NCI-H2196 (cell line): ENCODE results near the gene CYFIP2.

Experiments used
- DNase-seq: peaks from one replicate; lab custom pipeline; 2025; ENCODE audit not compliant: unreplicated experiment; lab: John Stamatoyannopoulos, UW

CYFIP2 gene

DNA sequence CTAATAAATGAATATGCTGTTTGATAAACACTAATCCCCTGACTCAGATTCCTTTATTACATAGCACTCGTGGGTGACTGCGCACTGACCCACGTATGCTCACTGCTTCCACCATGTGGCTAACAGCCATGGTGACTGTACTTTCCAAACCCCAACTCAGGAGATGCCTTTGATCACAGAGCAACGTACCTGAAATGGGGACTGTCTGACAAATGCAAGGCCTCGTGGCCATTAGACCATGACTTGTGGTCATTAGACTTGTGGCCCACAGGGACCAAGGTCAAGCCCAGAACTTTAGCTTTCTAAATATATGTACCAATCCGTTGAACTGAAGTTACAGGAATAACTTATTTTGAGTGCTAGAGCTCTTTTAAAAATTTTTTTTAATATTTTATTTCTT, 46.6 kb downstream of the CYFIP2 start:
- peak; percentile 55 for DNase-seq

DNA sequence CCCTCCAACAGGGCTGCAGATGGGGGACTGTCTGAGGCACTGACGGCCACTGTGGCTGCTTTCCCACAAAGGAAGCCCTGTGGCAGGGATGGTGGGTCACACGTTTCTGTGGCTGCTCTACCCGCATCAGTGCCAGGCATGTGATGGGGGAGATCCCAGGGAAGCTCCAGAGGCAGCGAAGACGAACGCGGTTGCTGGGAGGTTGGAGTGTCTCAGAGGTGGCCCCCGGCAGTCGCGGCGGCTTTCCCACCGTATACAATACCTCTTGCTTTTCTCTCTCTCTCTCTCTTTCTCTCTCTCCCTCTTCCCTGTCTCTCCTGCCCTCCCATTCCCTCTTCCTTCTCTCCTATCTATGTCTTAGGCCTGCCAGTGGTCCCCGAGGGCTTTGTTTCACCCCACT, 56.7 kb downstream of the CYFIP2 start:
- DNase-seq: no peak

DNA sequence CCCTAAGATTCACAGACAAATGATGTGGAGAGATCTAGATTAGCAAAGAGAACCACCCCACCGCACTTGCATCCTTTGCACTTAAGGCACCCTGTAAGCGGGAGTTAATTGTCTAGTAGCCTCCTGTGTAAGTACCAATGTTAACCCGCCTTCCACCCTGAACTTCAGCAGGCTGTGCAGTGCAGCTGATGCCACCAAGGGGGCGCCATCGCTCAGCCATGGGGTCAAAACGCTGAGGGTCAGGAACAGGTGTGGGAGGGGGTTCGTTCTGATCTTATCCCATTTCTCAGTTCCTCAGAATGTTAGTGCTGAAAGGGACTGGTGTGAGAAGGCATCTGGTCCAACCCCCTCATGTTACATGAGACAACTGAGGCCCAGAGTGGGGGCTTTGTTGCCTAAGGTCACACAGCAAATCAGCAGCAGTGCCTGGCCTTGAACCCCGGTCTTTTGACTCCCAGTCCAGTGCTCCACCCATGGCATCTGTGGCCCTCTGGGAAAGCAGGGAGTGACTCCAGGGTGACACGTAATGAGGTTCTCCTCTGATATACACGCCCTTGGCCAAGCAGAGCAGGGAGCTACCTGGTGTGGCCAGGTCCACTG, 57.3 kb downstream of the CYFIP2 start:
- DNase-seq: no peak

DNA sequence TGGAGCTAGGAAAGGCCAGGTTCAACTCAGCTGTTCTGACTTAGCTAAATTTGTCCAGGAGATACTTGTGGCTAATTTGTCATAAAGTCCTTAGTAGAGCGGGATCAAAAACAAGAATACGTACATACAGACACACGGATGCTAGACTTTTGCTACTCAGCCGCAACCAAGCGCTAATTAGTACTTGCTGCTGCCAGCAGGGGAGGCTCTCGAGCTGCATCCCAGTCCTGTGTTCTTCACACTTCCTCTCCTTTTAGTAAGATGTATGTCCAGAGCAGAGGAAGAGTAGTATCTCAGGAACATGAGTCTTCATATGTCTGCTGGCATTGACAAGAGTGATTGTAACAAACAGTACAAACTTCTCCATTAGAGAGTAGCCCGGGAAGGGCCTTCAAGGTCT, 58.3 kb downstream of the CYFIP2 start:
- no peak for DNase-seq

DNA sequence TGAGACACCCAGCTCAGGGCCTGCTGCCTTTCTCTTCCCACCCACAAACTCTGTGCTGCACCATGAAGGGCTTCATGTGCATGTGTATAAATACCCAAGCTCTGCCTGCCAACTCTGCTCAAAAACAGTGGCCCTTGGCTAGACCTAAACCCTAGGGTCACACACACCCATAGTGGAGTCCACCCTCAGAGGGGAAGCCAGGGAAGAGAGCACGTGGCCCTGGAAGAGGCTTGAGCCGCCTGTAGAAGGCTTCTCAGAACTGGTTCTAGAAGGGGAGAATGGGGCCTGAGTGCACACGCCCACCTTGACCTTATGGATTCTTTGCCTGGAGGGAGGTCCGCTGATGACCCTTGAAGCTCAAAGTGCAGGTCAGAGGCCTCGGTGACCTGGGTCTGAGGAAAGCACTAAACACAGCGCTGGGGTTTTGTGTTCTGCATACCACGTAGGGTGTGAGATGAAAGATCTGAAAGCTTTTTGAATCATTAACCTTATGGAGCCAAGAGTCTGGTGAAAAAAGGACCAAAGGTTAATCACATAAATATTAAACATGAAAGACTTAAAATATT, 60.6 kb downstream of the CYFIP2 start:
- no peak for DNase-seq

DNA sequence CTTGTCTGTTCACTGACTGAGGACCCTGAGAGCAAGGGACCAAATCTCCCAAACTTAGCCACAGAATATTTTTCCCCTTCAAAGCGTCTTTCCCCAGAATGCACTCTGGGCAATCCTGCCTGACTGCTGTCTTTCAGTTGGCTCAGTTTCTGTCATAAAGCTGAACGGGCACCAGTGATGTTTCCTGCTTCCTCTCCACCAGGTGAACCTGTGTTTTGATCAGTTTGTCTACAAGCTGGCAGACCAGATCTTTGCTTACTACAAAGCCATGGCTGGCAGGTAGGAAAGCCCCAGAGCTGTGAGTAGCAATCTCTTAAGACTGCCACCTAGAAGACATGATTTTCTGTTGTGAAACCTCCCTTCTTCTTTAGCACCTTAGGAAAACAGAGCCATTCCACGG, 61.8 kb downstream of the CYFIP2 start:
- no peak for DNase-seq

DNA sequence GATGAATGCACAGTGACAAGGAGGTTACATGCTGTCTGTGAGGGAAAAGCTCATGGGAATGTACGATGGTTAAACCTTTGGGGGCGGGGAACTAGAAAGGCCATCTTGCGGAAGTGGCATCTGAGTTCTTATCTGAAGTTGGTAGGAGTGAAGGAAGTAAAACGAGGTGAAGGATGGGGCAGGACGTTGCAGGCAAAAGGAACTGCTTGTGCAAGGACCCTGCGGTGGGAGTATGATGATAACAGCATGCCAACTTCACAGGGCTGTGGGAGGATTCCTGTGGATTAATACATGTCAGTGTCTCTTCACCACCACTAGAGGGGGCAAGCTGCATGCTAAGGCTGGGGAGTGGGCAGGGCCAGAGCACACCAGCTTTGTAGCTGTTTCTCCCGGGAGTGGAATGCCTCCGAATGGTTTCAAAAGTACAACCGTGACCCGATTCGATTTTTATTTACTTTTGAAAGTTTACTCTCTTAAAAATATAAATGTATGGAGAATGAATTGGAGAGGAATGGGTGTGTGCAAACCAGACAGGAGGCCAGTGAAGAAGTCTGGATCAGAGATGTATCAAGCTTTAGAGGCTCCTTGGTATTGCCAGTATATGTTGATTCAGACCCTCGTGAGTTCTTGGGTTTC, 62.5 kb downstream of the CYFIP2 start:
- DNase-seq: peak; percentile 74

DNA sequence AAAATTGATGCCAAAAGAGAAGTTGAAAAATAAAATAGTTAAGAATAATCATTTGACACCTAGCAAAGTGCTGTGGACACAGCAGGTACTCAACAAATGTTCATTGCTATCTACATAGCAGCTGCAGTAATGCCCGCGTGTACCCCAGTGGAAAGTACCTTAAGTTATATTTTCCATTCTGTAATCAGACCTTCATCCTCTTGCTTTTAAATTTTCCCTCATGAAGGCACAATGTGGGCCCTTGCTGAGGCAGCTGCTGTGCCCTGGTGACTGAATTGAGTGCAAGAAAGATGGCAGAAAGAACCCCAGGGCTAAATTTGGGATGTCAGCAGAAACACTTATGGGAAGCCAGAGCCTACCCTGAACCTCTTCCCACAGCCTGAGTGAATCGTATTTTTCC, 65.9 kb downstream of the CYFIP2 start:
- no peak for DNase-seq

DNA sequence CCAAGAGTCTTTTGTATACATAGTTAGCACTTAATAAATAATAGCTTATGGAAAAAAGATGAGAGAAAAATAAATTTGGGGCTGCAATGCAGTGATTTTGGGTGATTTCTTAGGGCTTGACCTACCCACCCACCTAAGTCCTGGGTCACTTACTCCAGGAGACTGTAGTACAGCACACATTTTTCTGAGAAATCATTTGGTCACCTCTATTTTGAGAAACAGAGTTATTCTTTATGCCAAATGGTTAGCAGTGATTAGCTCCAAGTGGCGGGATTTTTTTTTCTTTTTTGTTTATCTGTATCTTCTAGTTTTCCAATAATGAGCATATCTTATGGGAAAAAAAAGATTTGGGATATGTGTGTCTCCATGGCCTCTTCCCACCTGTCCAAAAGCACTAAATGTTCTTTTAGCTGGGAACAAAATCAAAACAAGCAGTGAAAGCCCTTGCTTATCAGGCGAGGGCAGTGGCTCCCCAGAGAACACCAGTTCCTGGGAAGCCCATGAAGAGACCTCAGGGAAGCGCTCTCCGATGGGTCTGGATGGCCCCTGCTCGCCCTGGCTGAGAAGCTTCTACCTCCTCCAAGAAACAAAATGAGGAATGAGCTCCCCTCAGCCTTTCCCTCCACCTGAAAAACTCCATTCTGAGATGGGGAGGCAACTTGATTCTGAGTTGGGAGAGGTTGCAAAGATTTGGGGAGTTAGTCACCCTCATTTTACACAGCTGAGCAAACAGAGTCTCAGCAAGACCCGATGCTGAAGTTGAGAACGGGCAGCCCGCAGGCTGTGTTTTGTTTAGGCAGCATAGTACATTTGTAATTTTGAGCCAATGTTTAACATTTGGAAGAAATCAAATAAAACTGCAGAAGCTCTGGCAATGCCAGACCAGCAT, 69.9 kb downstream of the CYFIP2 start:
- no peak for DNase-seq

DNA sequence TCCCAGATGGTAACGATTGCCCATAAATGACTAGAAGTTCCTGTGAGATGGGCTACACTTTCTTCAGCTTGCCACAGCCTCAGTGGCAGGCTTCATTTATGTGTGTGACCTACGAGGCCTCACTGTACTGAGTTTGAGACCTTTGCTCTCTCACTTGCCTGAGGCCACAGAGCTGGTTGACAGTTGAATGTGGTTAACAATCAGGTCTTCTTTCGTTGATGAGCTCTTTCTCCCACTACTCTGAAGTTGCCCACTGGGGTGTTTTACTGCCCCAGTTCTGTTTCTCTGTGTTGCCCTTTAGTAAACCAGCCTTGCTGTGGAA, 70.5 kb downstream of the CYFIP2 start:
- no peak for DNase-seq

DNA sequence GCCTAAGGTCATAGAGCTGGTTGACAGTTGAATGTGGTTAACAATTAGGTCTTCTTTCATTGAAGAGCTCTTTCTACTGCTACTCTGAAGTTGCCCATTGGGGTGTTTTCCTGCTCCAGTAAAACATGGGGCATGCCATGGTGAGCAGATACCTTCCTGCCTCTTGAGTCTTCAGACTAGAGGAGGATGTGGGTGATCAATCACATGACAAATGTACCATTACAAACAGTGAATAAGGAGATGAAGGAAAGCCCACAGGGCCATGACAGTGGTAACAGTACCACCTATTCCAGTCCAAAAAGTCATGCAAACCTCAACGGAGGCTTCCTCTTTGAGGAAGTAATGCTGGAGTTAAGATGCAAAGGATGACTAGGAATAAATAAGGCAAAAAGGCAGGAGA, 73.5 kb downstream of the CYFIP2 start:
- DNase-seq: no peak

DNA sequence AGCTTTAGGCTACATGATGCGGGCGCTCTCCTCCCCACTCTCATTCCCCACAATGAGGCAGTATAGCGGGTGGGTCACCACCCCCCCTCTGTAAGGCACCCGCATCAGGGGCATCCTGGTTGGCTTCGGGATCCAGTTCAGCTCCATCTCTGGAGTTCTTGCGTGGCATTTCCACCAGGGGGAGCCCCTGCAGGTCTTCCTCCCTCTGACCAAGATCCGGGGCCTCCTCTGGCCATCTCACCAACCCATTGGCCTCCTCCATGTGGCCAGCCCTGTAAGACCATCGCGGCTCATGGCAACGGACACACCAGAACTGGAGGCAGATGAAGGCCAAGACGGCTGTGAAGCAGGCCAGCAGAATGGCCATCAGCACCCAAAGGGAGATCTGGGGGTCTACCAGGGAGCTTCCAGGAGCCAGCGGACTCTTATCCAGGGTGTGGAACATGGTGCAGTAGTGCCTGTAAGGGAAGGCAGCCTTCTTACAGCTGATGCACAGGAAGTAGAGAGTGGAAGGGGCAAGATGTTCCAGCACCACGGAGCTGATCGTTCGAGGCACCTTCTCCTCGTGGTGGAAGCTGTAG, 77.0 kb downstream of the CYFIP2 start:
- DNase-seq: peak; percentile 22

DNA sequence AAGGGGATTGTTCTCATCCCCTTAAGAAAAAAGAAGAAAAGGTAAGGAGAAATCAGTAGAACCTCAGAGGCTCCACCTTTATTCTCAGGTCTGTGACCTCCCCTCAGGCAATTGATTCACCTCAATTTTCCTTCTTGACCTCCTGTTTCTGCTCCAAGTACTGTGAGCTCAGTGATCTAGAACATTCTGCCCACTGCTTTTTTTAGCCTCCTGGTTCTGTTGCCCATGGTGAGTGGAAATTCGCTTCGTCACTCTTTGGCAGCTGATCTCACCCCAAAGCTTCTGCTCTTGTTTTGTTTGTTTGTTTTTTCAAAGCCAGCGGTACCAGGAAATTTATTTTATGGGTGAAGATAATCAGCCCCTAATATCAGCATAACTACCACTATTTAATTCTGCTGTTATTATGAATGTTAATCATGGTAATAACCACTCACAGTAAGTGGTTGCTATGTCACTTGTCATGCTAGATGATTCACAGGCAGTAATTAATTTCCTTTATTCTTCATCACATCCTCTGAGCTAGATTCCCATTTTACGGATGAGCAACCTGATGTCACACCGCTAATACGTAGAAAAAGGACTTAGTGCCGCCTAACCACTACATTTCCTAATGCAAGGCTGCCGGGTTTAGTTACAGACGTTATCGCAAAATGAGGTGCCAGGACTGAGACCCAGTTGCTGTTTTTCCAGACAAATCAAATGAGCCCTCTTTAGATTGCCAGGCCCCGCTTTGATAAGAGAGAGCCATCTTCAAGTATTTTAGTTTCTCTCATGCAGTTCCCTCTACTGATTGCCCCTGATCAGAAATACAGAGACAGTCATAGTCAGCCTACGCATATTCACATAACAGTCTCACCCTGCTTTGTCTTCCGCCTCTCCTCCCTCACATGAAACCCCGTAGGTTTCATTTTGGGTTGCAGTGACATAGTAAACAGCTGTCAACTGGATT, 78.2 kb downstream of the CYFIP2 start:
- no peak for DNase-seq

DNA sequence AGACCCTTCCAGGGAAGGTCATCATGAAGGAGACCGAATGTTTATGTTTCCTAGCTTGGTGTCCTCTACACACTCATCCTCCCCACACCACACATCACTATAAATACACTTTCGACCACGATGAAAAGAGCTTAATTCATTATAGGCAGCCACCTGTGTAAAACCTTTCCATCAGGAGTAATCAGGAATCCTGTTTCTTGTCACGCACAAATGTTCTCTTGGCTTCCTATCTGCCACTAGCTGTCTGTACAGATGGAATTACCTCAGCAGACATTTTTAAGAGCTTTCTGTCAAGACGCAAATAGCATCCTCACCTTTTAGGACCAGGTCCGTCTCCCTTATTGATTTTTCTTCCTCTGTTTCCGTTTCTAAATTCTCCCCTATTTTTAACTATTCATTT, 79.1 kb downstream of the CYFIP2 start:
- DNase-seq: no peak

DNA sequence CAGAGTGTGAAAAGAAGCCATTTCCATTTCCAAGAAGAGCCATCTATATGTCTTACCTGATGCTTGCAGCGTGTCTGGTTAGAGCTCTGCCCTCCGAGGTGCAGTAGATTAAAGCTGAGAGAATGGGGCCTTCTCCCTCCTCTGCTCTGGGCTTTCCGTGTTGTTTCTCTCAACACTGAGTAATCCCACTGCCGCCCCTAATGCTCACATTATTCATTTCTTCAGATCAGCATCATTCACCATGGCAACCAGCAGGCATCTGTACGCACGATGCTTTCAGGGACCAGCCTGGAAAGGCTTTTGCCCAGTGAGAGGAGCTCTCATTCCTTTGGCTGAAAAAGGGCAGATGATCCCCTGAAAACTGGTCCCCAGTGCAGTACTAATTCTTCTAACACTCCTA, 79.6 kb downstream of the CYFIP2 start:
- DNase-seq: no peak

DNA sequence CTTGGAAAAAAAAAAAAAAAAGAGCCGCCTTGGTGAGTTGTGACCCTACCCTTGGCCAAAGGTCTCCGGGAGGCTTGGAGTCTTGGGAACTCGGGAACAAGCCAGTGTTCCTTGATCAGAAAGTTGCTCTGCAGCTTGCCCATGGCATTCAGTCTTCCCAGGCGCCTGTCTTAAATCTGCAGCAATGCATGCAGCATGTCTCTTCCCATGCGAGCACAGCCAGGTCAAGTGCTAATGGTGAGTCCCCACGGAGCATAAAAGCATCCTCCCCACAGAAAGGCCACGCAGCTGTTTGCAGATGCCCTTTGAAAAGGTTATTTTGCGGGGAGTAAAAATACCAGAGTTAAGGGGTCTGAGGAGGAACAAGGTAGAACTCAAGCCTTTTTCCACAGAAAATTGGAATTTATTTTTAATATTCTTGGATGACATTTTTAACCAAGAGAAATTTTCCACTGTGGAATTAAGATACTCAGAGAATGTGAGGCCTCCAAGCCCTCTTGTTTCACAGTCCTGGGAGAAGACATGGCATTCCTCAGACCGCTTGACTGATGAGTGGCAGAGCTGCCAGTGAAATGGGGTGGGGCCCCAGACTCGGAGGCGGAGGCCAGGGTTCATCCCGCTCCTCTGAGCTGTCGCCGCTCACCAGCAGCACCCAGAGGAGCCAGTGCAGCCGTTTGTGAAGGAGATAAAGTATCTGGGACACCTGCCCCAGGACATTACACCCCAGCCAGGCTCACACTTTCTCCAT, 81.6 kb downstream of the CYFIP2 start:
- DNase-seq: no peak

DNA sequence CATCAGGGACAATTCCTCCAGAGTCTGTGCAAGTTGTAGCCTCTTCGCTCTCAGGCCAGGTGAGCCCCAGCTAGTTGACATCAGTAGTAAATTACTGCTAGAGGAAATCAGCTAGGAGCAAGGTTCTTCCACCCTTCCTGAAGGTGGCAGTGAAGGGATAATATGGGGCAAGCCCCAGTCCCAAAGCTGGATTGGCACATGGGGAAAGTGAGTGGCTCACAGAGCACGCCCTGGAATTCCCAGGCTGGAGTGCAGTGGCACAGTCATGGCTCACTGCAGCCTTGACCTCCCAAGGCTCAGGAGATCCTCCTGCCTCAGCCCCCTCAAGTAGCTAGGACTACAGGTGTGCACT, 82.1 kb downstream of the CYFIP2 start:
- DNase-seq: no peak

DNA sequence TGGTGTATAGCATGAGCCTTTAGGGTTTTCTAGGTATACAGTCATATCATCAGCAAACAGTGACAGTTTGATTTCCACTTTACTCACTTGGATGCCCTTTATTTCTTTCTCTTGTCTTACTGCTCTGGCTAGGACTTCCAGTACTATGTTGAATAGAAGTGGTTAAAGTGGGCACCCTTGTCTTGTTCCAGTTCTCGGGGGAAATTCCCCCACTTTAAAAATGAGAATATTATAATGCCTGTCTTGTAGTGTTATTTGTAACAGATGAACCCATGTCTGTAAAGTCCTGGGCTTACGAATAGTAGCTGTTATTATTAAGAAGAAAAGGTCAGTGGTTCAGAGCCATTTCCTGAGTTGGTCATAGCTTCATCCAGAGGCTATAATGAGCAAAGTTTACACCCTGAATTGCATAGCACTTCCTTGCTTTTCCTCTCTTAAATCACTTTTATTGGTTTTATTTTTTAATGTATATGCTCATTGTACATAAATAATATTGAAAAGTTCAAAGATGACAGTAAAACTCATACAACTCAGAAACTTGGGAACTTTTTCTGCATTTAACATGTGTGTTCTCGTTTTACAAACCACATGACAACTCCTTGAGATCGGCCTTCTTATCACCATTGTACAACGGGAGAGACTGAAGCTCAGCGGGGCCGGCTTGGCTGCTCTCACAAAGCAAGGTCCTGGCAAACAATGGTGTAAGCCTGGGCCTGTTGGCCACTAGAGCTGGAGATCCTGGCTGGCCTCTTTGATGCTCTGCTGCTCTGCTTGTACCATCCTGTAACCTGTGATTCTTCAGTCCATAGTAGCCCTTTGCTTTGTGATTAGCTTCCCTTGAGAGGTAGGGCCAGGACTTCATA, 85.2 kb downstream of the CYFIP2 start:
- DNase-seq: no peak

DNA sequence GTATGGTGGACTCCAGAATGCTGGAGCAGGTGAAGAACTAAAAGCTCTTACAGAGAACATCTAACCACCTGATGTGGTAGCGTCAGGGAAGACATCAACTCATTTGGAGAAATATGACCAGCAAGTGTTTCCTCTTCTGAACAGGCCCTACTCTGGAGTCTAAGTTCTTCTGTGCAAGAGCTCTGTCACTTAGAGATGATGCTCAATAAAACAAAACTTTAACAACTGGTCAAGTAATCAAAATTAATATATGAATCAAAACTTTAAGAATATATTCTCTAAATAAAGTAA, 85.8 kb downstream of the CYFIP2 start:
- no peak for DNase-seq
